Measurements from ENCODE around the gene RAC2.
A peak's percentile ranks its signal among the peaks of the same experiment; 100 is the strongest.
"Not testable (repeated sequence)": the region's sequence is repeated elsewhere in the genome, so short reads cannot be mapped to it uniquely, and the experiment has no call there.

Gene RAC2

GRCh38 chr22:37233751-37234631 is 10.1 kb downstream of the RAC2 start:
- DNase-seq (ENCODE audit: low spot score), result no peak

- not testable (repeated sequence) for DNase-seq (ENCODE audit: low spot score)
These were observed 10.7 kb downstream of the RAC2 start for GRCh38 chr22:37233371-37233750.

- DNase-seq (ENCODE audit: low spot score), result no peak
These were observed 11.7 kb downstream of the RAC2 start for GRCh38 chr22:37232140-37232998.

GRCh38 chr22:37231406-37232139 is 12.5 kb downstream of the RAC2 start:
- no peak for DNase-seq (ENCODE audit: low spot score)

- DNase-seq (ENCODE audit: low spot score), result no peak
These were observed 13.2 kb downstream of the RAC2 start for GRCh38 chr22:37230673-37231405.

GRCh38 chr22:37229805-37230672 is 14.0 kb downstream of the RAC2 start:
- DNase-seq (ENCODE audit: low spot score), result peak; percentile 37

- DNase-seq (ENCODE audit: low spot score), result peak; percentile 50
These were observed 14.9 kb downstream of the RAC2 start for GRCh38 chr22:37229012-37229804.

GRCh38 chr22:37228106-37229011 is 15.7 kb downstream of the RAC2 start:
- DNase-seq (ENCODE audit: low spot score), result no peak

- no peak for DNase-seq (ENCODE audit: low spot score)
These were observed 17.6 kb downstream of the RAC2 start for GRCh38 chr22:37226514-37226913.

- no peak for DNase-seq (ENCODE audit: low spot score)
These were observed 18.0 kb downstream of the RAC2 start for GRCh38 chr22:37226087-37226486.

GRCh38 chr22:37225481-37225880 is 18.6 kb downstream of the RAC2 start:
- no peak for DNase-seq (ENCODE audit: low spot score)

- DNase-seq (ENCODE audit: low spot score), result no peak
These were observed 19.2 kb downstream of the RAC2 start for GRCh38 chr22:37224757-37225420.

GRCh38 chr22:37223965-37224551 is 20.0 kb downstream of the RAC2 start:
- no peak for DNase-seq (ENCODE audit: low spot score)

GRCh38 chr22:37222440-37222971 is 21.6 kb downstream of the RAC2 start:
- no peak for DNase-seq (ENCODE audit: low spot score)

GRCh38 chr22:37221424-37222333 is 22.4 kb downstream of the RAC2 start:
- no peak for DNase-seq (ENCODE audit: low spot score)

GRCh38 chr22:37220543-37220981 is 23.5 kb downstream of the RAC2 start:
- DNase-seq (ENCODE audit: low spot score), result no peak
